CD4-positive, alpha-beta T cell treated with Interleukin-4 for 4 hours (primary cell): ENCODE results near the gene SHH.

Experiments used
- DNase-seq: peaks from one replicate; pipeline ENCODE4 v3.0.0-alpha.2; 2020

SHH gene

DNA sequence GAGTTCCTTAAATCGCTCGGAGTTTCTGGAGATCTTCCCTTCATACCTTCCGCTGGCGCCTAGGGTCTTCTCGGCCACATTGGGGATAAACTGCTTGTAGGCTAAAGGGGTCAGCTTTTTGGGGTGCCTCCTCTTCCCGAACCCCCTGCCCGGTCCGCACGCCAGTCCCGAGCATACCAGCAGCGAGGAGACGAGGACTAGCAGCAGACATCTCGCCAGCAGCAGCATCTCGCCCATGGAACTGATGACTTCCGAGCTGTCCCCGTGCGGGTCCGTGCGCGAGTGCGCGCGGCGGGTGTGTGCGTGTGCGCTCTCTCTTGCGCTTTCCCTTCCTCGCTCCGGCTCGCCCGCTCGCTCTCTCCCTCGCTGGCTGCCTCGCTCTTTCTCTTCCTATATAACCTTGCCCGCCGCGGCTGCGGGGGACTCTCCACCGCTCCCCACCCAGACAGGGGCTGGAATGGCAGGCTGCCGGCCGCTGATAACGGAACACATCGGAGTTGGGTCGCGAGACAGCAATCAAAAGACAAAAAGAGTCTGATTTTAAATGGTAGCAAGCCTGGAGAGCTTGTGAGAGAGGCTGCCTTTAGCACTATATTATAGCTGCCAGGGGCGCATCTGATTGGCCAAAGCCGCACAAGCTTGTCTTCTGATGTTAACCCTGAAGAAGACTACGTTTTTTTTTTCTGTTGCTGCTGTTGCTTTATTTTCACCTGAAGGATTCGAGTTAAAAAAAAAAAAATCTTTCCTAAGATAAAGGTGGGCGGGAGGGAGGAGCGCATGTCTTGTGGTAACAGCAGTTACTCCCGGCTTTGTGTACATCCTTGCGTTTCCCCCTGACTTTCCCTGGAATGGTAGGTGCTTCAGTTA lies at the start of gene SHH:
Gene SHH, minus strand, starts transcription at position 569 of the 867 bp plus-strand sequence. Its CDS starts 341 bp downstream, at position 228.
- no peak for DNase-seq

DNA sequence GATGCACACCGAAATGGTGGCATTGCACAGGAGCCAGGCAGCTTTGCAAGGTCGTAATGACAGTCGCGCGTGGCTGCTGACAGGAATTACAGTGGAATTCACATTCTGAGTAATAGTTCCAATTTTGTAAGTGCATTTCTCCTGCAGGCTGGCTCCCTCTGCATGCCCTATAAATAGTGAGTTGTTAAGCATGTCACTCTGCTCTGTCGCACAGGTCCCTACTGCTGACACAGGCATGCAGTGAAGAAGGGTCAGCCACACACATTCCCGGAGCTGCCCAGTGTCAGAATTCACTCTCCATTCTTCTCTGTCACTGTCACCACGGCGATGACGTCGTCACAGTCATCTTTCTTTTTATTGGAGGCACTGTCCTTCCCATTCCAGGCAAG lies 49.2 kb upstream of the SHH start:
- no peak for DNase-seq

DNA sequence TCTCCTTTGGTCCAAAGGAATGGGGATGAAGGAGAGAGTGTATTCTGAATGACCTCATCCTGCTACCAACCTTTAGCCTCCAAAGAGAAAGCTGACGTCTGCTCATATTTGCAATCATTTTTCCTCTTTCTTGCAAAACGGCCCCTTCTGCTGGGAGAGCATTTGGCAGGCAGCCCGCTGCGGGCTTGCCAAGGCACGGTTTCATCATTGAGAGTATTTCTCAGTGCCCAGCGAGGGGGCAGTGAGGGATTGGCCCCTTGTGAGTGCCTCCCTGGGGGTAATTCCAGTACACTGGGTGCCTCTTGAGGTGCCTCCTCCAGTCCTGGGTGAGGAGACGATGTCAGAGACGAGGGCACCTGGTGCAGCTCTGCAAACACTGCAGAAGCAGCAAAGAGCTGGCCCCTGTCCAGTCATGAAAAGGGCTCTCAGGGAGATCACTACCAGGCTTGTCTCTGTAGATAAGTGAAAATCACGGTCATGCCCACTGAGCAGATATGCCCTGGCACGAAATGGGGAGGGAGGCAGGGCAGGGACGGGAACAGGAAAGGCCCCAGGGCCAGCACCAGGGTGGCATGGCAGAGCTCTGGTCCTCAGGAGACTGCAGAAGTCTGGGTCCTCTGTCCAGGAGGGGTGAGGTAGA lies 48.7 kb upstream of the SHH start:
- DNase-seq: no peak

DNA sequence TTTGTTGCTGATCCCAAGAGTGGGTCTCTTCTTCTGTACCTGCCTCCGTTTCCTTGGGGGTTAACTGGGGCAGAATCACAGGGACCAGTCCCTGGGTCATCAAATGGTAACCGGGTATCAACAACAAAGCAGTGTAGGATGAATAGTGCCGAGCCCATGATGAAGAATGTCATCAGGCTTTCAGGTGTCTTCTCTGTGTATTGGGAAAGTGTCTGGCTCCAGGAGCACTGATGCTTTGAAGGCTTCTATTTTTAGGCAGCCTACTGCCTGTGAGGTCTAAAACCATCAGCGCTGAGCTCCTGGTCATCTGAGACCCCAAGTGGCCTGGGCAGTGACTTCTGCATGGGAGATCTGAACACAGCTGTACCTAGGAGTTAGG lies 48.2 kb upstream of the SHH start:
- no peak for DNase-seq

GRCh38 chr7:155858521-155859061 lies 46.3 kb upstream of the SHH start:
- no peak for DNase-seq

DNA sequence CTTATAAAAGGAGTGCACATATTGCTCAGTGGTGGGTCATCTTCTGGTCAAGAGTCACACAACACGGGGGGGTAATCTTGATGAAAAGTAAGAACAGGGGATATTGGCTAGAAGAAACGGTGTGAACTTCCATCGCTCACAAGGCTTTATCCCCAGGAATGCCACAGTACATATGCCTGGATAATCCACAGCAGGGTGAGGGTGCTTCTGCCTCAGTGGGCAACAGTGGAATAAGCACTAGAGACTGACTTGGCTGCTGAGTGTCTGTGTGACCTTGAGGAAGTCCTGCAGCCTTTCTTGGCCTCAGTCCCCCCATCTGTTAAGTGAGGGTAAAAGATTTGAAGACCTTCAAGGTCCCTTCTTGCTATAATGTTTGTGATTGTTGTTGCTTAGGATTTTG lies 44.9 kb upstream of the SHH start:
- DNase-seq: no peak

DNA sequence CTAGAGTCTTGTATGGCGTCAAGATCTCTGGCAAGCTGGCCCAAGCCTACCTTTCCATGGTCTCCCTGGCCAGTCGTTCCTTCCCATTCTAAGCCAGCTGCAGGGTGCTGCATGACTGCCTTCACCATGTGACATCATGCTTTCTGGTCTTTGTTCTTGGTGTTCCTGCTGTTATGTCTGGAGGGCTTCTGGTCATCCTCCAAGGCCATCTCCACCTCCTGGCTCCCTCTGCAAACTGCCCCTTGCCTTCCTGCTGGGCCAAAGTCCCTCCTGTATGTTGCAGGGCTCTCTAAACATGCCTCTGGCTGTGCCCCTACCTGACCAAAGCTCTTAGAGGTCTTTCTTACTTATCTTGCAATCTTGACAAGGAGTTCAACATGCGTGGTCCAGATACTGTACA lies 44.4 kb upstream of the SHH start:
- no peak for DNase-seq

DNA sequence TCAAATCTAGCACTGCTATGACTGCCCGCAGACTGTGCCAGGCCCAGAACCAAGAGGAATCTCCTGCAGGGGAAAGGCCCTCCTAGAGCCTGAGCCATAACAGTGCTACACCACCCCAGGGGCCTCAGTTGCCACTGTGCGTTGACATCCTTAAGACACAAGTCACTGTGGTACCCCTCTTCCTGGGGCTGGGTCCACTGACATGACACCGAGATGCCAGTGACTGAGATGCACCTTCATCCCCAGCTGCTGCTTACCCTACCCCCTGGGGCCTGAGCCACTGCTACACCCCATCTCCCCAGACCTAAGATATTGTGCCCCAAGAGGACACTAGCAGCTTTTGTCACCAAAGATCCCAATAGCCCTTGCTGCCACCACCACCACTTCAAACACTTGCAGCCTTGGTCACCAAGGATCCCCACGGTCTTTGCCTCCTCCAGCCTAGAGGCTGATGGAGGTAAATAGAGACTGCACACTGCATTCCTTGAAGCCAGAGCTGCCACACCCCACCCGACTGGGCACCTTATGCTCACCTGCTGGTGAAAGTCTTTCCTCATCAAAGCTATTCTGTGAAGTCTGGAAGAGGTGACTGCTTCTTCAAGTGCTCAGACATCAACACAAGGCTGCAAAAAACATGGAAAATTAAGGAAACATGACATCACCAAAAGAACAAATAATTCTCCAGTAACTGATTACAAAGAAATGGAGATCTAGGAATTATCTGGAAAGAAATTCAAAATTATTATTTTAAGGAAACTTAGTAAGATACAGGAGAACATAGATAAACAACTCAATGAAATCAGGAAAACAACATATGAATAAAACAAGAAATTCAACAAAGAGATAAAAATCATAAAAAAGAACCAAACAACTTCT lies 40.4 kb upstream of the SHH start:
- no peak for DNase-seq

- no peak for DNase-seq
Observed at GRCh38 chr7:155851892-155852291, 39.6 kb upstream of the SHH start.

DNA sequence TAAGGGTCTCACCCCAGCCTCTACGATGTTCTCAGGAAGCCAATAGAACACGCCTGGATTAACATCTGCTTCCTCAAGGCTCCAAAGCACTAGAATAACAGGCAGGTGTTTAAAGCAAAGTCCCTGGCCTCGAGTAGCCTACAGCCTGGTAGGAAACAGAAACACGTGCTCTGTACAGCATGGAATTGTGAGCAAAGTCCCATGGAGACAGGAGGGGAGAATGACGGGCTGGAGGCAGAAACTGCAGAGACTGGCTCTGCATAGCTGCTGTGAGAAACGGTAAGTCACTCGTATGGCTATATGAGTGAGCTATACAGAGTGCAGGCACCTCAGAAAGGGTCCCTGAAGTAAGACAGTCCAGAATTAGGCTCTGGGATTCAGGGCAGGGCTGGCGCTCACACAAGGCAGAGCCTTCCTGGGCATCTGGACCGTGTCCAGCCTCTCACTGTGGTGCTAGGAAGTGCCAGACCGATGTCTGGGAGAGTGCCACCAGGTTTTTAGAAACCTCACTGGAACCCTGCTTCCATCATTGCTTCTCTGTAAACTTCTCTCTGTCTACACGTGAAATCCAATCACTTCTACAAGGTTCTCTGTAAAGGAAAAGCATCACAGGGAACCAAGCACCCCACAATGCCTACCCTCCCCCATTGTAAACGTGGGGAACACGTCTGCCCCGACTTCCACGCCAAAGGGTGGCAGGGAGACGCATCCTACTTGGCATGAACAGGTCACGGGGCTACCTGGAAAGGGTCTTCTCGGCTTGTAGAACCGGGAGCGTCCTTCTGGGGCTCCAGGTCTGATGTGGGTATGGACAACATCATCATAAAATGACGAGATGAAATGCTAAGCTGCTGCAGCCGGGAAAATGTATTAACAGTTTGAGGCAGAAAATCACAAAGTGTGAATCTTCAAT lies 38.8 kb upstream of the SHH start:
- no peak for DNase-seq

DNA sequence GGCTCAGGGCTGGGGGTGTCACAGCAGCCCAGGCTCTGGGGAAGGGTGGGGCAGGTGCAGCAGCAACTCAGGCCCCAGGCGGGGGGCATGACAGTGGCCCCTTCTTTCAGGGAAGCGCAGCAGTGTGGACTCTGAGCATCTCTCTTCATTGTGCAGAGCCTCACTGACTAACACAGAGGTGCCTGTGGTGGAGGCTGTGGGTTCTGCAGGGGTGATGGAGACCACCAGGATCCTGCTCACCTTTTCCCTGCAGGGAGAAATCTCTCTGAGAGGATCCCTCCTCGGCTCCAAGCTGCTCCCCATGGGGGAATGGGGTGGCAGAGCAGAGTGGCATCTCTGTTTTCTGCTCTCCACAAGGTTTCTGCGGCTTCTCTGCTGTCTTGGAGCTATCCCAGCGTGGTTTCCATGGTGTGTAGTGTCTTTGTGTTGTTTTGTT lies 37.8 kb upstream of the SHH start:
- DNase-seq: no peak

DNA sequence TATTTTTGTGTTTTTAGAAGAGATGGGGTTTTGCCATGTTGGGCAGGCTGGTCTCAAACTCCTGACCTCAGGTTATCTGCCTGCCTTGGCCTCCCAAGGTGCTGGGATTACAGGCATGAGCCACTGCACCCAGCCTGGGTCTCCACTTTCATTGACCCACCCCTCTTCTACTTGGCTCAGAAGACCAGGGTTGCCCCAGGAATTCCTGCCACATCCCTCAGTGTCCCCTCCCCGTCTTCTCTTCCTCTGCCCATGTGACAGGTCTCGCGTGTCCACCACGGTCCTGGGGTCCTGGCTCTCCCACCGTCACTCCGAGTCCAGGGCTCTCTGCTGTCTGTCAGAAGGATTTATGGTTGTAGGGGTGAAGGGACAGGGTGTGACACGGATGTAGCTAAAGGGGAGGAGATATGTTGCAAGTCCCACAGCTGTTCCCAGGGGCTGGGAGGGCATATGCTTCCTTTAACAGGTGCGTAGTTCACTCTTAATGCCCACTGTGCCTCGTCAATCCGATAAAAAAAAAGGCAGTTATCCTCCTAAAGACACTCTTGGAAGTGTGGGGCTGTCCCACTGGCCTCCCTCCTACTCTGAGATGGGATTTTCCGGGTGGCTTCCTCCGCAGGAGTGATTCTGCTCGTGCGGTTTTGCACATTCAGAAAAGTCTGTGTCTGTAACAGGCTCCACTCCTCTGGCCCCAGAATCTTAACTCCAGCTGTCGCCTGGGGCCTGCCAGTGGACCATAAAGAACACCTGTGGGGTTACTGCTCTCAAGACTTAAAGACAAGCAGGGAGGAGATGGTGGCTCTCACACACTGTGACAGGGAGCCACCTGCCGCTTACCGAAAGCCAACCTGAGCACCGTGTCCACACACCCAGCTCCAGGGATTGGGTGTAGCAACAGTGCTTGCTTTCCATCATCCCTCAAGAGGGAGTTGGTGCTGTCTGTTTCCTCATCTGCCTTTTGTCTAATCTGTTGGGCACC lies 36.7 kb upstream of the SHH start:
- no peak for DNase-seq

DNA sequence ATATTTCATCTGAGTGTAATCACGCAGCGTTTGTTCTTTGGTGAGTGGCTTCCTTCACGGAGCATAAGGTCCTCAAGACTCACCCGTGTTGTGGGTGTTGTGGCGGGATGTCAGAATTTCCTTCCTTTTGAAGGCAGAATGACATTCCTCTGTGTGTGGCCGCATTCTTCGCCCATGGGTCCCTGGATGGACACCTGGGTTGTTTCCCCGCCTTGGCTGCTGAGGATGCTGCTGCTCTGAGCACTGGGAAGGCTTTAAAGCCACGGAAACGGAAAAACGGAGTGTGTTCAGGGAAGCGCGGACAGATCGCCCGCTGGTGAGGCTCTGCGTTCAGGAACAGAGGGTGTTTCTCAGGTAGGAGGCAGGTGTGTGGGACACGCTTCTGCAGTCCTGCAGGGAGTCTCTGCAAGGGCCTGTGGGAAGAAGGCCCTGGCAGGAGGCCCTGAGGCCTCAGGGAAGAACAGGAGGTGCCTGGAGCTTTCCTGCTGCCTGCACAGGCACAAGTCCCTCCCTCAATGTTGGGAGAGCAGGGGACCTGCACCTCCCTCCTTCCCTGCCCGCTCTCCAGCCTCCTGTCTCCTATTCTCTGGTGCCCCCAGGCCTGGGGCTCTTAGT lies 35.7 kb upstream of the SHH start:
- DNase-seq: no peak

GRCh38 chr7:155846936-155847335 lies 34.7 kb upstream of the SHH start:
- no peak for DNase-seq

- DNase-seq: no peak
Observed at GRCh38 chr7:155846156-155846555, 33.9 kb upstream of the SHH start.

GRCh38 chr7:155845226-155845625 lies 33.0 kb upstream of the SHH start:
- DNase-seq: no peak

- DNase-seq: no peak
Observed at GRCh38 chr7:155844526-155844925, 32.3 kb upstream of the SHH start.

GRCh38 chr7:155844019-155844453 lies 31.8 kb upstream of the SHH start:
- no peak for DNase-seq

GRCh38 chr7:155843426-155844018 lies 31.3 kb upstream of the SHH start:
- no peak for DNase-seq
